GM19467 (cell line): ENCODE data around the gene NEMP2.

Experiments
- ATAC-seq: cut with Tn5 transposase; IDR thresholded peaks from one replicate; pipeline ENCODE4 v1.9.1; 2021; ENCODE audit warnings: mild to moderate bottlenecking, moderate library complexity; ENCODE audit not compliant: unreplicated experiment

NEMP2 gene

GRCh38 chr2:190561094-190561493 lies 26.6 kb upstream of the NEMP2 start:
- no peak for ATAC-seq

DNA sequence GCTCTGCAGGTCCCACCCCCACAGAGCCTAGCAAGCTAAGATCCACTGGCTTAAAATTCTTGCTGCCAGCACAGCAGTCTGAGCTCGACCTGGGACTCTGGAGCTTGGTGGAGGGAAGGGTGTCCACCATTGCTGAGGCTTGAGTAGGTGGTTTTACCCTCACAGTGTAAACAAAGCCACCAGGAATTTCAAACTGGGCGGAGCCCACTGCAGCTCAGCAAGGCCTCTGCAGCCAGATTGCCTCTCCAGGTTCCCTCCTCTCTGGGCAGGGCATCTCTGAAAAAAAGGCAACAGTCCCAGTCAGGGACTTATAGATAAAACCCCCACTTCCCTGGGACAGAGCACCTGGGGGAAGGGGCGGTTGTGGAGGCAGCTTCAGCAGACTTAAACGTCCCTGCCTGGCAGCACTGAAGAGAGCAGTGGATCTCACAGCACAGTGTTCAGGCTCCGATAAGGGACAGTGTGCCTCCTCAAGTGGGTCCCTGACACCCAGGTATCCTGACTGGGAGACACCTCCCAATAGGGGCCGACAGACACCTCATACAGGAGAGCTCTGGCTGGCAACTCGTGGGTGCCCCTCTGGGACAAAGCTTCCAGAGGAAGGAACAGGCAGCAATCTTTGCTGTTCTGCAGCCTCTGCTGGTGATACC lies 20.0 kb upstream of the NEMP2 start:
- no peak for ATAC-seq

DNA sequence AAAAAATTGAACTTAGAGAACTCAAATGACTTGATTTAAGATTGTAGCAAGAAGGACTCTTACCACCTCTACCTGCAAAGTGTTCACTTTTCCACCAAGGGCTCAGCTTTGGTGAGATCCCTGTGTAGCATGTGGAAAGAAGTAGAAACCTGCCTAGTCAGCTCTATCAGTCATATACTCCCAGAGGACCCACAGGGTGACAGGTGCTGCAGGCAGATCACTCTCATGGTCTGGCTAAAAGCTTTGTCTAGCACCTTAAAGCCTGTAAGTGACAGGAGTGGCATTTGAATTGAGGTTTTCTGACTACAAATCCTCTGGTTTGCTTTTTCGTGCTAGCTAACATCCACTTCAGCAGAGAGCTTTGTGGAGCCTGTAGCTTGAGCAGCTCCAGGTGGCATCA lies 18.7 kb upstream of the NEMP2 start:
- ATAC-seq, result no peak

GRCh38 chr2:190551928-190552327 lies 17.4 kb upstream of the NEMP2 start:
- no peak for ATAC-seq

DNA sequence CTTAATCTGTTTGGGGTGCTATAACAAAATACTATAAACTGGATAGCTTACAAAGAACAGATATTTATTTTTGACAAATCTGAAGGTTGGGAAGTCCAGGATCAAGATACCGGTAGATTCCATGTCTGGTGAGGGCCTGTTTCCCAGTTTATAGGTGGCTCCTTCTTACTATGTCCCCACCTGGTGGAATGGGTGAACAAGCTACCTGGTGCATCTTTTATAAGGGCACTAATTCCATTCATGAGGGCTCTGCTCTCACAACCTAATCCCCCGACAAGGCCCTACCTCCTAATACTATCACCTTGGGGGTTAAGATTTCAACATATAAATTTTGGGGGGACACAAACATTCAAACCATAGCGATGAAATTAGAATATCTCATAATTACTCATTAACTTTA lies 15.6 kb upstream of the NEMP2 start:
- ATAC-seq, result no peak

- no peak for ATAC-seq
These were observed 13.4 kb upstream of the NEMP2 start for GRCh38 chr2:190547886-190548285.

GRCh38 chr2:190546734-190547133 lies 12.2 kb upstream of the NEMP2 start:
- ATAC-seq, result no peak

DNA sequence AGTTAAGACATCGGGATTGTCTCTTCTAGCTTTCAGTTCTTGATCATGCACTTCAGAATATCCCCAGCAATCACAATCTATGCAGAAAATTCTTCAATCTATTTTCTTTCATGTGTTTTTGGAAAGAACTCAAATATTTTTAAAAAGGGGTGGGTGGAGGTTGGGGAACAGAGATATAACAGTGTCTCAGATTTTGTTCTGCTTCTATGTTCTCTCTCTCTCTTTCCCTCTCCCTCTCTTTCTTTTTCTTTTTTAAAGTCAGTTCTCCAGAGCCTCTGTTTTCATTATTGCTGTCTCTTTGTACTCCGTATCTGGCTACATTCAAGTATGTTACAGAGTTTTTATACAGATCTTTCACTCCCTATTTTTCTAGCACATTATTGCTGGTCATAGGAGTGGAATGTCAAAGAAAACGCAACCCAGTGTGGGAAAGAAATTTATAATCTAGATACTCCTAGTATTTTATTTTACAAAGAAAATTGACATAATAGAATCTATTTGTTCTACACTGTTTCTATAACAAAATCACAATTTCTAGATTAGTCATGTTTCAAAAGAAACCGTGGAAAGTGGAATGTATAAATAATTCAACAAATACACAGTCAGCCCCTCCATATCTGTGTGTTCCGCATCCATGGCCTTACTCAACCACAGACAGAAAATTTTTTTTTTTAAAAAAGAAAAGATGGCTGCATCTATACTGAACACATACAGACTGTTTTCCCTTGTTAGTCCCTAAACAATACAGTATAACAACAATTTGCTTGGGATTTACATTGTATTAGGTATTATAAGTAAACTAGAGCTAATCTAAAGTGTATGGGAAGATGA lies 11.2 kb upstream of the NEMP2 start:
- no peak for ATAC-seq

GRCh38 chr2:190545093-190545492 lies 10.6 kb upstream of the NEMP2 start:
- no peak for ATAC-seq

DNA sequence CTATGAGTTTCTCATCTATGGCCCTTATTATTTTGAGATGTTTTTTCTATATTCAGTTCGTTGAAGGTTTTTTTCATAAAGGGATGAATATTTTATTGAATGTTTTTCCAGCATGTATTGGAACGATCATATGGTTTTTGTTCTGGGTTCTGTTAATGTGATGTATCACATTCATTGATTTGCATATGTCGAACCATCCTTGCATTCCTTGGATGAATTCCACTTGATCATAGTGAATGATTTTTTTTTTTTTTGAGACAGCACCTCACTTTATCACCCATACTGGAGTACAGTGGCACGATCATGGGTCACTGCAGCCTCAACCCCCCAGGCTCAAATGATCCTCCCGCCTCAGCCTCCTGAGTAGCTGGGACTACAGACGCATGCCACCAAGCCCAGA lies 5.5 kb upstream of the NEMP2 start:
- ATAC-seq, result no peak

GRCh38 chr2:190538201-190538600 lies 3.7 kb upstream of the NEMP2 start:
- ATAC-seq, result no peak

DNA sequence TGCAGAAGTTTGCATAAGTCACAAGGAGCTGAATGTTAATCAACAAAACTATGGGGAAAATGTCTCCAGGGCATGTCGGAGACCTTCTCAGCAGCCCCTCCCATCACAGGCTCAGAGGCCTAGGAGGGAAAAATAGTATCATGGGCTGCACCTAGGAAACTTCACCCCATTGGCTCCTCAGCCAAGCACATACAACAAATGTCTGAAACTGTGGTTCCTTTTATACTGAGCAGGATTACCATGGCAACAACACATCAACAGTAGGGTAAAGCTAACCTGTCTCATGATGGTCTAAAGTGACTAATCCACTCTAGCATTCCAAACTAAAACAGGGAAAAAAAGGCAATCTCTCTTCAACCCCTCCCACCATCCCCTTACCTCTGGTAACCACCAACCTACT lies 3.2 kb upstream of the NEMP2 start:
- no peak for ATAC-seq

DNA sequence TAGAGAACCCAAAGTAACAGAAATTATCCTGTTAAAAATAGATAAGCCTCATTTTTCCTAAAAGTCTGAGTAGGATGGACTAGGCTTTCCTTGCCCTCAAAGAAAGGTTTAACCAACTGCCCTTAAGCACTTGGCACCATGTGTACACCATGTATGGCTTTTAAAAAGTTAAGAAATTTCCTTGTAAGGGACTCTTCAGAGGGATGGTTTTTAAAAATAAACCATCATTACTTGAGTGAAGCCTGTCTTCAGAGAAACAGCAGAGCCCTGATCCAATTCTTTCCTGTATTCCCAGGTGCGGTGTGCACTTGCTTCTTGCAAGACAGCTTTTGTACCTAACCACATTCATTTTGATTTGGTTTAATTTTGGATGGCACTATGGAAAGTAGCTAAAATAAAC lies 1.1 kb upstream of the NEMP2 start:
- ATAC-seq, result no peak

DNA sequence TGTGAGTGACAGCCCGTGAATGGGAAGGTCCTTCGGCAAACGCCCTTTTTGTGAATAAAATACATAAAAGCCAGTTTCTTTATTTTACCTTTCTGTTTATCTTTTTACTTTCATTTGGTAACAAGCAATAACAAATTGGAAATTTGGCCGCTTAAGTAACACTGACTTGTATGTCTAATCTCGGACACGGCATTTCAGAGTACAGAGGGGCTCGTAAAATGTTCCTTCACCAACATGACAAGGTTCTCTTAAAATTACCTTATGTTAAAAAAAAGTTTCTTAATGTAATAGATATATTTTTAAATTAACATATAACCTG lies 558 bp upstream of the NEMP2 start:
- no peak for ATAC-seq

GRCh38 chr2:190533968-190534309 lies 583 bp downstream of the NEMP2 start:
- ATAC-seq, result peak; percentile 23

- no peak for ATAC-seq
These were observed 1.2 kb downstream of the NEMP2 start for GRCh38 chr2:190533175-190533967.

GRCh38 chr2:190532581-190532980 lies 1.9 kb downstream of the NEMP2 start:
- ATAC-seq, result no peak

DNA sequence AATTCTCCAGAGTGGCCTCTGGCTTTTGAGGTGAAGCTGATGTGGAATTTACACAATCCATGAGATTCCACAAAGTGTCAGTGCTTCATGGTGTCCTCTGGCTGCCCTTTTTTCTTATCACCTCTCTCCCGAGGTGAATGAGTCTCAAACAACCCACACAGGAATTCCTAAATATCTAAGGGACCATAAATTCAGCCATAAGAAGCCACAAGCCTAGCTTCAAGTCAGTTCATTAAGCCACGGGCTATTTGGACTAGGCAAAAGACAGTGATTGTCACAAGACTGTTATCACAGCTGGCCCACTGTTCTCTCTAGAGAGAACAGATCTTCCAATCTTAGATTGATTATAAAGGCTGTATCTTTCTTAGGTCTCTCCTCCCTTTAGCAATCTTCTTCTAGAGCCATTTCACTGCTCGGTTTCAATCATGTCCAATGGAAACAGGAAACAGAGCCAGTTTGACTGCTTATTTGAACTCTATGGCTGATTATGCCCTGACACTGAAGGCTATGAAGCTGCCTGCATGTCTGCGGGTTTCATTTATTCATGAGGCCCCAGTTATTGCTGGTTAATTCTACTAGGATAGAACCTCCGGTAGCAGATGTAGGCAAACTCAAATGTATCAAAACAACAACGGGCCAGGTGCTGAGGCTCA lies 4.1 kb downstream of the NEMP2 start:
- no peak for ATAC-seq

DNA sequence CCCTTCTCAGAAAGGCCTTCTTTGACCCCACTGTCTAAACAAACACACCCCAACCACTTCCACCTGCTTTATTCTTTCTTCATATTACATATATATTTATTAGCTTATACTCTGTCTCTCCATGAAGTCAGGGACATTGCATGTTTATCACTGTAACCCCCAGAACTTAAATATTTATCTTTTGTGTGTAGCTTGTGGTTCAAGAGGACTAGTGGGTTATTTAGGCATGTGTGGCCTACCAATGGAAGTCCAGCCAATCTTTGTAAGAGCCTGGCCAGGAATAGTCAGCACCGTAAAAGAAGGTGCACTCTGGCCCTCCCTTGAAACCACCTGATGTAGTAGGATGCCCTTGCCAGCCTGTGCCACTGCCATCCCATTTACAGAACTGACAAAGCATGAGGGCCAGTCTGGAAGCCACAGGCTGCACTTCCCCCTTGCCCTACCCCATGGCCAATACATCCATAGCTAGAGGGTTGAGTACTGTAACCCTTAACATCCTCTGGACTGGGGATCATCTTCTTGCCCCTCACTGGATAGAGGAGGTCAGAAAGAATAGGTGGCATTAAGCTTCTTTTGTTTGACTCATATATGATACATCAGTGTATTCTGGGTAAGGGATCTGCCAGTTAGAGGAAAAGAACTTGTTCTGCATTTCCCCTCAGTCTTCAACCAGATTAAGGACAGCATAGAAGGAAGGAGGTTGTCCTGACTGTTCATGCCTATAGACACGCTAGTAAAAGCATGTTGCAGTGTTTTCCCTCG lies 4.9 kb downstream of the NEMP2 start:
- ATAC-seq, result no peak

GRCh38 chr2:190528521-190529001 lies 6.0 kb downstream of the NEMP2 start:
- no peak for ATAC-seq

DNA sequence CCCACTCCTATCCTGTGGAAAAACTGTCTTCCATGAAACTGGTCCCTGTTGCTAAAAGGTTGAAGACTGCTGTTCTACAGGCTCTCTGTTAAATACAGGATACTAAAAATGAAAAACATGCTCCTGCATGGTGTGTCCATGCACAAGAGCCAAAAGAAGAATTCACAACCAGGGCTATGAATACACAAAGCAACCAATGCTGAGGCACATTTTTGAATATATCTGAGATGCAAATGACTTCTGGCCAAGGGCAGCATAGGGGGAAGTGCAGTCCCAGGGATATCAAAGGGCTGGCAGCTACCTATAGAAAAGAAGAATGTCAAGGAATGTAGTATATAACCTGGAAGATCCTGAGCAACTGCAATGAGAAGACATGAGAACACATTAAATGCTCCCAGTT lies 6.6 kb downstream of the NEMP2 start:
- no peak for ATAC-seq
